BE2C (cell line): ENCODE measurements around the gene PRAC1.

ENCODE experiments used
- DNase-seq: peaks from one replicate; pipeline ENCODE4 v3.0.0-alpha.2; 2020
- H3K27me3 ChIP-seq: fragments of 250-450 bp; sonication (Bioruptor Pico); 2 replicates; pipeline ENCODE4 v1.5.1; 2020; ENCODE audit warnings: mild to moderate bottlenecking
- H3K36me3 ChIP-seq: fragments of 250-450 bp; sonication (Bioruptor Pico); 2 replicates; pipeline ENCODE4 v1.5.1; 2020; ENCODE audit warnings: mild to moderate bottlenecking
- H3K4me1 ChIP-seq: fragments of 250-450 bp; sonication (Bioruptor Pico); 2 replicates; pipeline ENCODE4 v1.5.1; 2020
- H3K4me3 ChIP-seq: 2 replicates; pipeline ENCODE4 v1.5.1; 2011; ENCODE audit warnings: low read depth, low read length
- H3K9me3 ChIP-seq: fragments of 250-450 bp; sonication (Bioruptor Pico); 2 replicates; pipeline ENCODE4 v1.5.1; 2020
- CTCF ChIP-seq: IDR thresholded peaks from 2 replicates; pipeline ENCODE4 v1.5.1; 2012; ENCODE audit warnings: mild to moderate bottlenecking, low read depth, low read length

The PRAC1 gene

GRCh38 chr17:48727415-48728175 is 5.3 kb upstream of the PRAC1 start:
- Histone ChIP-seq H3K27me3 (peaks cover 98% of the 10 kb centered on the region), H3K4me1 (no peaks in the 10 kb centered on the region)

GRCh38 chr17:48726916-48727286 is 4.6 kb upstream of the PRAC1 start:
- no peaks in the 10 kb centered on the region for H3K36me3 ChIP-seq
- H3K4me1 ChIP-seq, result no peaks in the 10 kb centered on the region
- TF ChIP-seq CTCF, result no peak
- no peak for DNase-seq
- no peaks in the 10 kb centered on the region for H3K9me3 ChIP-seq
- peaks cover 98% of the 10 kb centered on the region for H3K27me3 ChIP-seq
- no peak overlapping the region for H3K4me3 ChIP-seq

More at GRCh38 chr17:48727415-48728175, 5.3 kb upstream of the PRAC1 start:
- Histone ChIP-seq H3K4me3 (no peak overlapping the region), H3K36me3 (no peaks in the 10 kb centered on the region), H3K9me3 (no peaks in the 10 kb centered on the region)
- no peak for DNase-seq
- TF ChIP-seq CTCF, result no peak

GRCh38 chr17:48726114-48726915 is 4.0 kb upstream of the PRAC1 start:
- no peak for TF ChIP-seq CTCF
- no peak for DNase-seq
- no peaks in the 10 kb centered on the region for H3K36me3 ChIP-seq
- H3K4me1 ChIP-seq, result no peaks in the 10 kb centered on the region
- no peak overlapping the region for H3K4me3 ChIP-seq
- H3K27me3 ChIP-seq, result peaks cover 98% of the 10 kb centered on the region
- no peaks in the 10 kb centered on the region for H3K9me3 ChIP-seq

- H3K4me1 ChIP-seq, result no peaks in the 10 kb centered on the region
- H3K4me3 ChIP-seq, result no peak overlapping the region
- DNase-seq, result no peak
- H3K36me3 ChIP-seq, result no peaks in the 10 kb centered on the region
- peaks cover 100% of the 10 kb centered on the region for H3K27me3 ChIP-seq
- no peak for TF ChIP-seq CTCF
- H3K9me3 ChIP-seq, result no peaks in the 10 kb centered on the region
These were observed 3.2 kb upstream of the PRAC1 start for GRCh38 chr17:48725288-48726064.

- no peak for DNase-seq
- Histone ChIP-seq H3K4me1 (no peaks in the 10 kb centered on the region), H3K4me3 (no peak overlapping the region), H3K9me3 (no peaks in the 10 kb centered on the region), H3K27me3 (peaks cover 100% of the 10 kb centered on the region), H3K36me3 (no peaks in the 10 kb centered on the region)
- TF ChIP-seq CTCF, result no peak
These were observed 2.6 kb upstream of the PRAC1 start for GRCh38 chr17:48725004-48725287.
